ENCODE data around the gene ATP13A1. TPM values are rescaled to one million over a fixed set of nuclear protein-coding genes. Genes with fewer than 3 reads are reported as not detected.

Gene ATP13A1
- total and polyA plus RNA-seq, 2 of the 8 experiments (the other 6 are each of a cell fraction or from before 2014, with no cell fraction given): 33.0 to 64.2 TPM

DNA sequence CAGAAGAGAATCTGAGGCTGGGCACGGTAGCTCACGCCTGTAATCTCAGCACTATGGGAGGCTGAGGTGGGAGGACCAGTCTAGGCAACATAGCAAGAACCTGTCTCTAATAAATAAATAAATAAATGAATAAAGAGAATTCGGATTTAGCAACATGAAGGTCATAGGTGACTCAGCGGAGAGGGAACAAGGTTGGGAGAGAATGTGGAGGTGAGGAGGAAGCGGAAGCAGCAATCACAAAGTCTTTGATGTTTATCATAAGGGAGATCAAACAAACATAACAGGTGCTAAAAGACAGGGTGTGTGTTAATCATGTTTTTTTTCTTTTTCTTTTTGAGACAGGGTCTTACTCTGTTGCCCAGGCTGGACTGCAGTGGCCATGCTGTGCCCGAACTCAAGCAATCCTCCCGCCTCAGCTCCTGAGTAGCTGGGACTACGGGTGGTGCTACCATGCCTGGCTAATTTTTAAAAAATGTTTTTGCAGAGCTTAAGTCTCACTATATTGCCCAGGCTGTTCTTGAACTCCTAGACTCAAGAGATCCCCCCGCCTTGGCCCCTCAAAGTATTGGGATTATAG, 61.3 kb downstream of the ATP13A1 start (continued):
- no peak for TF ChIP-seq EGR1 (IDR thresholded peaks at IDR 0.05; ENCODE audit: borderline replicate concordance, low read depth, low read length)
- TF ChIP-seq BRCA1 (IDR thresholded peaks at IDR 0.05; ENCODE audit: low read depth, low read length): no peak
- TF ChIP-seq RFX5 (IDR thresholded peaks at IDR 0.05; ENCODE audit: borderline replicate concordance, low read depth, low read length): no peak
- TF ChIP-seq MAFK (IDR thresholded peaks at IDR 0.05; ENCODE audit: low read depth, low read length): no peak
- no peak for TF ChIP-seq SIX5 (IDR thresholded peaks at IDR 0.05; ENCODE audit: low read depth, low read length)
- no peak for TF ChIP-seq SIN3A (conservative IDR thresholded peaks at IDR 0.05 in 1 of 2, IDR thresholded peaks at IDR 0.05 in 1 of 2; ENCODE audit: low read depth in 1 of 2, low read length in 2 of 2)
- no peak for TF ChIP-seq BACH1 (IDR thresholded peaks at IDR 0.05; ENCODE audit: low read length)
- no peak for TF ChIP-seq SP1 (IDR thresholded peaks at IDR 0.05; ENCODE audit: low read depth, low read length)
- TF ChIP-seq, protein P1, sequence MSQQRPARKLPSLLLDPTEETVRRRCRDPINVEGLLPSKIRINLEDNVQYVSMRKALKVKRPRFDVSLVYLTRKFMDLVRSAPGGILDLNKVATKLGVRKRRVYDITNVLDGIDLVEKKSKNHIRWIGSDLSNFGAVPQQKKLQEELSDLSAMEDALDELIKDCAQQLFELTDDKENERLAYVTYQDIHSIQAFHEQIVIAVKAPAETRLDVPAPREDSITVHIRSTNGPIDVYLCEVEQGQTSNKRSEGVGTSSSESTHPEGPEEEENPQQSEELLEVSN (IDR thresholded peaks at IDR 0.05): no peak
- no peak for TF ChIP-seq SRF (IDR thresholded peaks at IDR 0.05; ENCODE audit: low read depth, low read length)
